ENCODE results near the gene DMRT3.
"Not testable (repeated sequence)": the region's sequence is repeated elsewhere in the genome, so short reads cannot be mapped to it uniquely, and the experiment has no call there.

DMRT3 gene

GRCh38 chr9:998299-999110 lies 22.1 kb downstream of the DMRT3 start:
- DNase-seq (ENCODE audit: low spot score): not testable (repeated sequence)

- DNase-seq (ENCODE audit: low spot score): no peak
Observed at GRCh38 chr9:1001838-1002237, 25.4 kb downstream of the DMRT3 start.

GRCh38 chr9:1002678-1003077 lies 26.2 kb downstream of the DMRT3 start:
- no peak for DNase-seq (ENCODE audit: low spot score)

GRCh38 chr9:1005043-1005667 lies 28.7 kb downstream of the DMRT3 start:
- DNase-seq (ENCODE audit: low spot score): peak; percentile 12

- DNase-seq (ENCODE audit: low spot score): no peak
Observed at GRCh38 chr9:1007312-1007711, 30.9 kb downstream of the DMRT3 start.

- no peak for DNase-seq (ENCODE audit: low spot score)
Observed at GRCh38 chr9:1008216-1008615, 31.8 kb downstream of the DMRT3 start.

GRCh38 chr9:1009101-1009707 lies 32.7 kb downstream of the DMRT3 start:
- peak; percentile 75 for DNase-seq (ENCODE audit: low spot score)

- DNase-seq (ENCODE audit: low spot score): no peak
Observed at GRCh38 chr9:1013021-1013420, 36.6 kb downstream of the DMRT3 start.

- no peak for DNase-seq (ENCODE audit: low spot score)
Observed at GRCh38 chr9:1014225-1014624, 37.8 kb downstream of the DMRT3 start.

- DNase-seq (ENCODE audit: low spot score): no peak
Observed at GRCh38 chr9:1014640-1015039, 38.2 kb downstream of the DMRT3 start.

GRCh38 chr9:1018121-1018520 lies 41.7 kb downstream of the DMRT3 start:
- DNase-seq (ENCODE audit: low spot score): no peak

GRCh38 chr9:1024112-1024511 lies 47.7 kb downstream of the DMRT3 start:
- no peak for DNase-seq (ENCODE audit: low spot score)

GRCh38 chr9:1025131-1025530 lies 48.7 kb downstream of the DMRT3 start:
- no peak for DNase-seq (ENCODE audit: low spot score)

- no peak for DNase-seq (ENCODE audit: low spot score)
Observed at GRCh38 chr9:1026219-1026618, 49.8 kb downstream of the DMRT3 start.

GRCh38 chr9:1028501-1029190 lies 52.2 kb downstream of the DMRT3 start:
- no peak for DNase-seq (ENCODE audit: low spot score)

GRCh38 chr9:1031951-1032601 lies 55.6 kb downstream of the DMRT3 start:
- no peak for DNase-seq (ENCODE audit: low spot score)

GRCh38 chr9:1034271-1034670 lies 57.8 kb downstream of the DMRT3 start:
- DNase-seq (ENCODE audit: low spot score): no peak

- DNase-seq (ENCODE audit: low spot score): no peak
Observed at GRCh38 chr9:1039589-1039988, 63.1 kb downstream of the DMRT3 start.
